GM18526 (cell line): Measurements from ENCODE around the gene L1CAM.

Experiments used
- POLR2A ChIP-seq: IDR thresholded peaks from 3 replicates; pipeline ENCODE4 v1.6.1; 2011; ENCODE audit not compliant: insufficient read length; ENCODE audit errors: extremely low read depth

L1CAM gene

GRCh38 chrX:153868576-153869472 lies 17.1 kb downstream of the L1CAM start:
- TF ChIP-seq POLR2A: no peak

GRCh38 chrX:153867671-153868070 lies 18.3 kb downstream of the L1CAM start:
- no peak for TF ChIP-seq POLR2A

GRCh38 chrX:153867139-153867538 lies 18.8 kb downstream of the L1CAM start:
- no peak for TF ChIP-seq POLR2A

GRCh38 chrX:153866302-153867019 lies 19.5 kb downstream of the L1CAM start:
- TF ChIP-seq POLR2A: no peak

GRCh38 chrX:153865685-153866084 lies 20.3 kb downstream of the L1CAM start:
- no peak for TF ChIP-seq POLR2A

GRCh38 chrX:153865321-153865580 lies 20.7 kb downstream of the L1CAM start:
- TF ChIP-seq POLR2A: no peak

GRCh38 chrX:153864561-153865320 lies 21.2 kb downstream of the L1CAM start:
- no peak for TF ChIP-seq POLR2A

GRCh38 chrX:153864101-153864500 lies 21.9 kb downstream of the L1CAM start:
- TF ChIP-seq POLR2A: no peak

- TF ChIP-seq POLR2A: no peak
These were observed 22.6 kb downstream of the L1CAM start for GRCh38 chrX:153863251-153863991.

- no peak for TF ChIP-seq POLR2A
These were observed 23.4 kb downstream of the L1CAM start for GRCh38 chrX:153862369-153863250.

GRCh38 chrX:153861733-153862310 lies 24.2 kb downstream of the L1CAM start:
- no peak for TF ChIP-seq POLR2A

GRCh38 chrX:153861151-153861550 lies 24.8 kb downstream of the L1CAM start:
- TF ChIP-seq POLR2A: no peak

GRCh38 chrX:153857348-153857903 lies 28.5 kb downstream of the L1CAM start:
- TF ChIP-seq POLR2A: no peak
